NCI-H345 treated with DMSO at 0.1 percent for 48 hours (cell line): ENCODE results near the gene RAP1GAP2.

Experiments used
- DNase-seq: peaks from one replicate; lab custom pipeline; 2025; ENCODE audit not compliant: unreplicated experiment; lab: John Stamatoyannopoulos, UW

RAP1GAP2 gene

DNA sequence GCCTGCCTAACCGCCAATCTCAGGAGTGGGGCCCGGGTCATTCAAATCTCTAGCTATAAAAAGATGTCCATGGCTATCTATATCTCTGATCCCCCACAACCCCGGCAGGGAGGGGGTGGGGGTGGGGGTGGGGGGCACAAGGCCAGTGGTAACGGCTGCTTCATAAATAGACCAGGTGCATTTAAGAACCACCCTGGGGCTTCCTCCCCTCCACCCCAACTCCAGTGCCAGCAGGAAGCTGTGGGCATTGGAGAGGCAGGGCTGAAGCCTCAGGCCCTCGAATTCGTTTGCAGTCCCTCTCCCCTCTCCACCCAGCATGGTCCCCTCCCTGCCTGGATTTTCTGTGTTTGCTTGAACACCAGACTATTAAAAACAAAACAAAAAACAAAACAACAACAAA is 56.0 kb downstream of the RAP1GAP2 start:
- no peak for DNase-seq

DNA sequence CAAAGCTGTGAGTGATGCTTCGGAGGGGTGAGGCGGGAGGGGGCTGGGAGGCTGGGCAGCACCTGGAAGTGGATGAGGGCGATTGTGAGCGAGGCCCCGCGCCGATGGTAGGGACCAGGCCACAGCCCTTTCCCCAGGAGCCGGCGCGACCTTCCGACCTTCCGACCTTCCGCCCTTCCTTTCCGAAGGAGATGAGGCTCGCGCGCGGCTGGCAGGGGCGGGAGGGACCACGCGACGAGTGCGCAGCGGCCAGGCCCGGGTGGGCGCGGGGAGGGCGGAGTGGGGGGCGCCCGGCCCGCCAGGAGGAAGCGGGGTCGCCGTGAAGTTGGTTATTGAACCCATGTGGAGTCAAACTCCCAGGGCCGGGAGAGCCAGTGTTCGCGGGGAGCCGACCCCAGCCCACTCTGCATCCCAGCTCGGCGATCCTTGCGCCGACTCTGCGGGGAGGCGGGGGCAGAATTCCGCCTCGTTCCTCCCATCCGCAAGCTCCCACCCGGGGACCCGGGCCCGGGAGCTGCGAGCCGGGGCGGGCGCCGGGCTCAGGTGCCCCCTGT is 56.6 kb downstream of the RAP1GAP2 start:
- DNase-seq = no peak

DNA sequence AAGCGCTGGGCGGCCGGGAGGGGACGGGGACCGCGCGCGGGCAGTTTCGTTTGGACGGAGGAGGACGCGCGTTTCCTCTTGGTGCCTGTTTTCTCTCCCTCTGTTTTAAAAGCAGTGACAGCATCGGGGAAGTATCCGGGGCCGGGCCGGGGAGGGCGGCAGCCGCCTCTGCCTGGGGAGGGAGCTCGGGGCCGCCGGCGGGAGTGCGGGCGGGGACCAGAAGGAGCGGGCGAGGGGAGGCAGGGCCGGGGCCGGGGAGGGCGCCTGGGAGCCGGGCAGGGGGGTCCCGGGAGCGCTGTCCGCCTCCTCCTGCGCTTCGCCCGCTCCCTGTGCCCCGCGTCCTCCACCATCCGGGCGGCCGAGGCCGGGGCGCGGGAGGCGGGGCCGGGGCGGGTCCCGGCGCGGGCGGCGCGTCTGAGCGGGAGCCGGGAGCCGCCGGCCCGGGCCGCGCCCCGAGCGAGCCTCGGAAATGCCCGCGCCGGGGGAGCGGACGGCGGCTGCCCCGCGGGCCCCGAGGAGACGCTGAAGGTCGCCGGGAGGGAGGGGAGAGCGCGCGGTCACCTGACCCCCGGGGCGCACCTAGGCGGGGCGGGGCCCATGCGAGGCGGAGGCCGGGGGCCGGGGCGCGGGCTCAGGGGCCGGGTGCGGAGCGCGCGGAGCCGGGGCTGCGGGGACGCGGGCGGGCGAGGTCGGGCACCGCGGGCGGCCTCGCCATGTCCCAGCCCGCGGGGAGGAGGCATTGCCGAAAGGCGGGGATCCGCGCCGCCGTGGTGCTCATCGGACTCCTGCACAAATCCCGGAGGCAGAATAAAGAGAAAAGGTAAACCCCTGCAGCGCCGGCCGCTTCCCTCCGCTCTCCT is 57.3 kb downstream of the RAP1GAP2 start:
- peak; percentile 1 for DNase-seq

DNA sequence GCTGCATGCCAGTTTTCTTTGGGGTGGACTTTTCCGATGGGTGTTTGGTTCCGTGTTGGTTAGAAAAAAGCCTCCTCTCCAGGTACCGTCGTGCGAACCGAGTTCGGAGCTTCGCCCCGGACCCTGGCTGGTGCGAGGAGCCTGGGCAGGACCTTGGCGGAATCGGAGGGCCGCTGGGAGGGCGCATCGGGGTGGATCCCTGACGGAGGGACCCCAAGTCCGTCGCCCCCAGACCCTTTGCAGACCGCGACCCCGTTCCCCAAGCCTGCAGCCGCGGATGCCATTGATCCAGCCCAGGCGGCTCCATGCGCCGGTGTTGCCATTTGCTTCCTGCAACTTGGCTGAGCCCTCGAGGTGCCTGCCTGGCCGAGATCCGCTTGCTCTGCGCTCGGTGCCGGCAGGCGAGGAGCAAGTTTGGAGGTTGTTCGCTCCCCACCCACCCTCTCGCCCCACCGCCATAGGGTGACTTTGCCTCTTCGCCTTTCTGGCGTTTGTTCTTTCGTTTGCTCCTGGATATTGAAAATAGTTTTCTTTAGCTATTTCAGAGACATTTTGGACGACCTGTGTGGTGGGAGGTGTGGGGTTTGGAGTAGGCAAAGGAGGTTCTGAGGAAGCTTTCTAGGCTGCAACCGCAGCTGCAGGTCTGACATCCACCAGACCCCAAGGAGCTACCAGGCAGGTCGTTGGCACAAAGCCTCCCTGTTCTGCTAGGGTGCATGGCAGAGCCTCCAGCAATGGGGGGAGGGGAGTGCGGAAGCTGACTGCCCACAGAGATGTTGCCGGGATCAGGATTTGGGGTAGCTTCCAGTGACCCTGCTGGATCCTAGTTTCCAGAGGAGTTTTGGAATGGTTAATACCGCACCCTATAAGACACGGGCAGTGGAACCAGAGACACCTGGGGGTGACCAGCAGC is 58.2 kb downstream of the RAP1GAP2 start:
- peak; percentile 6 for DNase-seq

DNA sequence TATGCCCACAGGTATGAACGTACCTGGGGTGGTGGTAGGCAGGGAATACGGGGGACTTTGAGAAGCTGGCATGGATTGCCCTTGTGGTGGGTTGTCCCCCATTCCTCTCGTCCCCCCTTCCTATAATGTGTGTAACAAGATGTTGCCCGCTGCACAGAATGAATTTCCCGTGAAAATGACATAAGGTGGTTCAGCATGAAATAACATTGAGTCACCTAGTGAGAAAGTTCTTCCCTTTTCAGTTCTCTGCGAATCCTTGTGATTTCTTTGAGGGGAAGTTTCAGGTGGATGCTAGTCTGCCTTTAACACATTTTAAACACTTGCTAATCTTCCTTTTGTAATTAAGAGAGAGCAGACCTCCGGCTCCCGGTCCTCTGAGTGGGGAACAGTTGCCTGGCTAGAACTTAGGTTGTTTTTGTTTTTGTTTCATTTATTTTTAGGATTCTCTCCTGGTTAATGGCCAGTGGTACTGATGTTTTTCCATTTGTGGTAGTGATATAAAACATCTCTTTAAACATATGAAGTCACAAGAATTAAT is 58.9 kb downstream of the RAP1GAP2 start:
- DNase-seq = no peak

DNA sequence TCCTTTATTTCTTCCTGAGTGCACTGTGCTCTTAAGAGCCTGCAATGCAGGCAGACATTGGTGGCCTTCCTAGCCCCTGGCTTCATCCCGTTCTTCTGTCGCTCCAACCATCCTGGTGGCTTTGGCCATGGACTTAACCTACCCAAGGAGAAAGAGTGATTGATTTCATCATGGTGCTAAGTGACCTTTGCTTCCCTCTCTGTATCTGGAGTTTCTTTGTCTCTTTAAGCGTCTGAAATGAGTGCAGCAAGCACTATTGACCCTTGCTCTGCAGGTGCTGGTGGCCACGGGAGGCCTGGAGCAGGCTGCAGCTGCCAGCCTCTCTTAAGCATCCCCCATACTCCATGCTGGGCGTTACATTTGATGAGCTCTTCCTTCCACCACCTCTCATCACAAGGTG is 60.5 kb downstream of the RAP1GAP2 start:
- no peak for DNase-seq

DNA sequence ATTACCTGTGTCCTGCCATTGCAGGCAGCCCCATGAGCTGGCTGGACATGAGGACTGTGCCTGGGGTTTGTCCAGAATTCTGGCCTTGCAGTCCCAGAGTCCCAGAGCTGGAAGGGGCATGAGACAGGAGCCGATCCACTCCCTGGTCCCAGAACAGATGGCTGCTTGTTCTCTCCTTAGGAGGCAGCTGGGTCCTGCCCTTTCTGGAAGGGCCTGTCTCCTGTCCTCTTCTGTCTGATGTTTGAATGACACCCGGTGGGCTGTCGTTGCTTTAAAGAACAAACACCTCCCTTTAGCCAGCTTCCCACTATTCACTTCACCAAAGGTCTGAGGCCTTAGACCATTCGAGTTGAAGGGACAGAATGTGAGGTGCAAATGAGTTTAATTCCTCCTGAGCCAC is 63.8 kb downstream of the RAP1GAP2 start:
- DNase-seq = no peak

DNA sequence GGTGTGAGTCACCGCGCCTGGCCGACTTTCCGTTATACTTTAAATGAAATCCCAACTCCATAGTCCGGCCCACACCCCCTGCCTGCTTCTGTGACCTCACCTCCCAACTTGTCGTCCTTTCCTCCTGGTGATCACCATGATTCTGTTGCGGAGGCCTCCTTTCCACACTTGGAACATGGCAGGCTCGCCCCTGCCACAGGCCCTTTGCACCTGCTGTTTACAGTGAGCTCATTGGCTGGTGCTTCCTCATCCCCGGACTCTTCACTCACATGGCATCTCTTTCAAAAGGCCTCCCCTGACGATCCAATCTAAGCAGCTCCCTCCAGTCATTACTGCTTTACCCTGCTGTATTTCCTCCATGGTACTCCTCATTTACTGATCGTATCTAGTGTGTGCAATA is 64.6 kb downstream of the RAP1GAP2 start:
- DNase-seq = no peak

DNA sequence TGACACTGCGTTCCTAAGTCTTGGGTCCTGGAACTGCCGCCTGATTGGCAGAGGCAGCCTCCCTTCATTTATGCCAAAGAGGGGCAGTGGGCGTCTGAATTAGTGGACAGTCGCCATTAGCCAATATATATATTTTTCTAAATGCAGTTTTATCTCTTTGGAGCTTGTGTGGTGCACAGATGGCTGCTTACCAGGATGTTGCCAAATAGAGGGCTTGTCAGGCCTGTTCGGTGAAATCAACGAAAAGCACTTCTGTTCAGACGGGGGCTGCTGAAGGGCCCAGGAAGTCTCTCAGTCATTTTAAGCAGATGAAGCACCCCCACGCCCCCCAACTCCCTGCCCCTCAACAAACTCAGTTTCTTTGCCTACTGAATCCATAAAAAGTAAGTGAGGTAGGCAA is 66.0 kb downstream of the RAP1GAP2 start:
- DNase-seq = no peak

DNA sequence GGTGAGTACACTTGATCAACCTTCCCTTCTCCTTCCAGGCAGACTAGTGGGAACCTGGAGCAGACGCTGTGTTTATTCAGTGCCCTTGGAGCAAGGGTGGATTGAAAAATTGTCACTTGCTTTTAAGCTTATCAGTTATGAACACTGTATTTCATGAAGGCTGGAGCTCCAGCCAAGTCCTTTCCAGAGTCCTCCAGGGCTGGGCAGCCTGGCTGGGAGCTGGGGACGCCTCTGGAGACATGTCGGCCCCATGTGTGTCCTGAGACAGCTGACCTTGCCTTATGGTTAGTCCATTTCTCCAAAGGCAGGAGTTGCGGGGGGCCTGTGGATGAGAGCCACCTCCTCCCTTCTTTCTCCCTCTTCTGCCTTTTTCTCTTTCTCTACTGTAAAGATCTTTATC is 67.0 kb downstream of the RAP1GAP2 start:
- DNase-seq = no peak

DNA sequence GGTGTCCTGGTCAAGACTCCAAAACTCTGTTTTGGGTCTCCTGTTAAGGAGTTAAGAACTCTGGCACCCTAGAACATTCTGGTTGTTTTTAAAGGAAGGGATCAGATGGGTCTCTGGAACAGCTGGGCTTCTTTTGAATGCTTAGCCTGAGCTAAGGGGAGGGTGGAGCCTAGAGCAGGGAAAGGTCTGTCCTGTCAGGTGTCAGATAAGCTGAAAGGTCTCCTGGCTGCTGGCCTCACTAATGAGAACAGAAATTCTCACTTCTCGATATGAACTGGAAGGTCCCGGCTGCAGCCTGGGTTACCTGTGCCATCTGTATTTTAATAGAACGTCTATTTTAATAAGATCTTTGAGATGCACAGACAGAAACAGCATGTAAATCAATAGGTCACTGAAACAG is 69.0 kb downstream of the RAP1GAP2 start:
- DNase-seq = no peak

DNA sequence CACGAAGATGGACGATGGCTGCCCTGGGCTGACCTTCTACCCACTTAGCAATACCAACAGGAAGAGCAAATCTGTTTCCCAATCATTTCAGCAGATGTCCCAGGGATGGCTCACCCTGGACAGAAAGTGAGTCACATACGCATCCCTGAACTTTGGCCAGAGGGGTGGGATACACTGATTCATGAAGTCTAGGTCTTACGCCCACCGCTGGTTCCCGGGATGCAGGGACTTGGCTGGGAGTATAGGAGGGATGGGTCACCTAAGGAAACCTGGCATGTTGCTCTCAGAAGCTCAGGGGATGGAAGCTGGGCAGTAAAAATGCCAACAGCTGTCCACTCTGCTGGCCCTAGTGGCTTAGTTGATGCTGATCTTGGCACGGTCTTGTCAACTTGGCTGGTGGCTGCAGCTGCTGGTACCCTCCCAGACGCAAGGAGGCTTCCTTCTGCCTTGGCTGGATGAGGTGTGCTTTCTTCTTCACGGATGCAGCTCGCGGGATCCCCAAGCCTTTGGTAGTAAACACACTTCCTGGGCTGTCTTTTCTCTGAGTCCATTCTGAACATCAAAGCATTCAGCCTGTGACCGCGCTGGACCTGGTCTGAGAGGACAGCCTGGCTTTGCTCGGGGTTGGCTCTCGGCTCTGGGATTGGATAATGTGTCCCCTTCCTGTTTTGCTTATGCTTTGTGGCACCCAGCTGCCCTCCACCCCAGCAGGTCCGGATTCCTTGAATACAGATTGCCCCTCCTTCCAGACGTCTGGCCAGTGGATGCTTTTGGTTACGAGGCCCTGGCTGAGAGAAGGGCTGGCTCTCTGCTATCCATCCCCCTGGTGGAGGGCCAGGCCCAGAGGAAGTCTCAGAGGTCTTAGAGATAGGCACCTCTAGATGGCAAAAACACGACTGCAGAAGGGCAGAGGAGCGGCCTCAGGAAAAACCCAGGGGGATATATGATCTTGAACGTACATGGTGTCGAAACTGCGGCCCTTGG is 71.5 kb downstream of the RAP1GAP2 start:
- no peak for DNase-seq

DNA sequence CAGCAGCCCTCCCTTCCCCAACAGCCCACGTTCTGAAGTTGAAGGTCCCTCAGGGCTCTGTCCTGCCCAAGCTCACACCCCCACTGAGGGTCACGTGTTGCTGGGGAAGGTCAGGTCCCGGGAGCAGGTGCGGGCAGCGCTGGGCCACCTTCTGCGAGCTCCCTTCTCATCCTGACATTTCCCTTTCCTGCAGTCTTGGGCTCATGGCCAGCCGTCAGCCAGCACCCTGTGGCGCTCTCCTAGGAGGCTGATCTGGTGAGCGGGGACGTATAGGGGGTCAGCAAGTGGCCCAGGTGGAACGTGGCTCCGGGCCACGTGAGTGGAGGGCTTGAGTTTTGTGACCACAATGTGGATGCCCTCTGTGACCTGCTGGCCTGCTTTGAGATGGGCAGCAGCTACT is 73.4 kb downstream of the RAP1GAP2 start:
- no peak for DNase-seq

DNA sequence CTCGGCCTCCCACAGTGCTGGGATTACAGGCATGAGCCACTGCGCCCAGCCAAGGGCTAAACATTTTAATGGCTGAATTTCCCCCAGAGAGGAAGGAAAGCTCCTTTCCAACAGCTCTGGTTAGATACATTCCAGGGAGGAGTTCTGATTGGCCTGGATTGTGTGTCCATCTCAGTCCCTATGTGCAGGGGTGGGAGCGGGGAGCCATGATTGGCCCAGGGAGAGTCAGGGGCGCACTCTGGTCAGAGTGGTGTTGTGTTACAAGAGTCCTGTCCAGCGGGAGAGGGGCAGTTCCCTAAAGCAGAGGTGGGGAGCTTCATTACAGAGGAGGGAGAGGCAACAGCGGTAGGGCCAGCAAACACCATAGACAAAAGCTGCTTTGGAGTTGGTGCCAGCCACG is 75.0 kb downstream of the RAP1GAP2 start:
- DNase-seq = no peak

DNA sequence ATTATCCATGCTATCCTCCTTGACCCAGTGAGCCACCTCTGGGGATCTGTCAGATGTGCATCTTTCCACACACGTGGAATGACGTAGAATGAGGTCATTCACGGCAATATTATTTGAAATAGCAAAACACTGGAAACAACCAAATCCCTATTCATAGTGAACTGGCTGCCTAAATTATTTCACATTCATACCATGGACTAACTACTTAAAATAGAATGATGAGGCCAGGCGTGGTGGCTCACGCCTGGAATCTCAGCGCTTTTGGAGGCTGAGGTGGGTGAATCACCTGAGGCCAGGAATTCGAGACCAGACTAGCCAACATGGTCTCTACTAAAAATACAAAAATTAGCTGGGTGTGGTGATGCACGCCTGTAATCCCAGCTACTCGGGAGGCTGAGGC is 75.5 kb downstream of the RAP1GAP2 start:
- DNase-seq = no peak

DNA sequence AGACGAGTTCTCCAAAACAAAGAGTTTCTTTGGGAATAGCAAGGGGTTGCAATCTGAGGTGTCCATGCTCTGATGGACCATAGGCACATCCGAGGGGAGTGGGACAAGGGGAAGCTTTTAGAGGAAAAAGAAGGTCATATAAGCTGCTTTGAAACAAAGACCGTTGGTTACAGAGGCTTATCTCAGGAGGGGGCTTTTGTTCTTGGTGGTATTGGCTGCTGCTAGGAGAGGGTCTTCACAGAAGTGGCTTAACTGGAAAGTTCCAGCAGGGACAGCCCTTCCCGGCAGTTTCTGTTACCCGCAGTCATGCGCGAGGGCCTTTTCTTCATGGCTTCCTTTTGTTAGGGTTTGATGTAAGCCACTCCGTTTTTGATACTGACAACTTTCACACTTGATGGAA is 76.0 kb downstream of the RAP1GAP2 start:
- no peak for DNase-seq

DNA sequence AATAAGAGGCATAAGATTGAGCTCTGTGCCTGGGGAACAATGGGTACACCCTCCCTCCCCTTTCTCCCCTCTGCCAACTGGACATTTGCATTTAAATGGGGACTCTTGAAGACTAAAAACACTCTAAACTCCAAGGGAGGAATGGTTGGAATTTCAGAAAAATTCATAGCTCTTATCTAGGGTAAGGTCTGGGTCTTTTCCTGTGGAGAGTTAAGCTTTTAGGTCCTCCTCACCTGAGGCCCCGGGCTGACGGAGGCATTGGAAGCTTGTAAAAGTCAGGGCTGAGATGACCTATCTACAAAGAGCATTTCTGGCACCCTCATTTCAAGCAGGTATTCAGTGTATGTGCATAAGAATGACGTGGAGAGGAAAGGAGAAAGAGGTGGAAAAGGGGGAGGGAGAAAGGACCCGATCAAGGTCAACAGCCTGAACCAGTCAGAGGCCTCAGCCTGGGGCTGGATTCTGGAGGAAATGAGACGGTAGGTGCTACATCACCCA is 78.0 kb downstream of the RAP1GAP2 start:
- DNase-seq = no peak

DNA sequence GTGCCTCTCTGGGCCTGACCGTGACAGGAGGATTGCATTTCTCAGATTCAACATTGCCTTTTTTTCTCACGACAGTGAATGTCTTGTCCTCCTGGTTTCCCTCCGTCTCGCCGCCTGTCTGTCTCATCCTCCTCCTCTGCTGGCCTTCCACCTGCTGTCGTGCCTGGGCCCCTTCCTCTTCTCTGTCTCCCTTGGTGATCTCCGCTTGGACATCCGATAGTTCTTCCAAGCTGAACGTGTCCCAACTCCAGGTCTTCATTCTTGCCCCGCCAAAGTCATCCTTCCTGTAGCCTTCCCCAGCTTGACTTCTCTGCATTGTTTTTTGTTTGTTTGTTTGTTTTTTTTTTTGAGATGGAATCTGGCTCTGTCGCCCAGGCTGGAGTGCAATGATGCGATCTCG is 79.4 kb downstream of the RAP1GAP2 start:
- no peak for DNase-seq

DNA sequence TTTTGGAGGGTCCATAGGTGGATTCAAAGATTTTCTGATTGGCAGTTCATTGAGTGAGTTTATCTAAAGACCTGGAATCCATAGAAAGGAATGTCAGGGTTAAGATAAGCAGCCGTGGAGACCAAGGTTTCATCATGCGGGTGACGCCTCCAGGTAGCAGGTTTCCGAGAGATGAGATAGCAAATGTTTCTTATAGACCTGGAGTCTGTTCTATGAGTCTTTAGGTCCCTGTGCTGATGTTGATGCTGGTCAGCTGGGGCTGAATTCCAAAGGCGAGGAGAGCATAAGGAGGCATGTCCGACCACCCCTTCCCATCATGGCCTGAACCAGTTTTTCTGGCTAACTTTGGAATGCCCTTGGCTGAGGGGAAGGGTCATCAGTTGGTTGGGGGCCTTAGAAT is 80.2 kb downstream of the RAP1GAP2 start:
- DNase-seq = no peak

DNA sequence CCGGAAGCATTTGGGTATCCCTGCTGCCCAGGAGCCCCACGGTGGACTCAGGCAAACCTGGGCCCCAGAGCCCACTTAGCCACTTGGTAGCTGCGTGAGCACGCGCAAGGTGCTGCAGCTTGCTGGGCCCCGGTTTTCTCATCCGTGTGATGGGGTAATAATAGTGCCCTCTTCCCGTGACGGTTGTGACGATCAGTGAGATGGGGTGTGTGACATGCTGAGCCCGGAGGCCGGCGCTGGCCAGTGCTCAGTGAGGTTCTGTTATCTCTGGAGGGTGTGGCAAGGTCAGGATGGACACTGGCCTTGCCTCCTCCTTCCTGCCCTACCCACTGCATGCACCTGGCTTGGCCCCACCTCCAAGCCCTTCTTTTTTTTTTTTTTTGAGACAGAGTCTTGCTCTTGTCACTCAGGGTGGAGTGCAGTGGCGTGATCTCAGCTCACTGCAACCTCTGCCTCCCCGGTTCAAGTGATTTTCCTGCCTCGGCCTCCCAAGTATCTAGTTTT is 82.6 kb downstream of the RAP1GAP2 start:
- no peak for DNase-seq
